Osteoblast (primary cell): ENCODE results near the gene MAML1. TPM values are rescaled to one million over a fixed set of nuclear protein-coding genes. Genes with fewer than 3 reads are reported as not detected.

Experiments used
- DNase-seq: peaks from one replicate; pipeline ENCODE4 v3.0.0; 2011; ENCODE audit warnings: low spot score, mixed read lengths; ENCODE audit not compliant: insufficient read length; ENCODE audit errors: missing footprints
- H2AFZ ChIP-seq: 2 replicates; pipeline ENCODE4 v1.6.0; 2011; ENCODE audit warnings: mild to moderate bottlenecking, low read length
- H3K27ac ChIP-seq: 2 replicates; pipeline ENCODE4 v1.5.1; 2011; ENCODE audit warnings: mild to moderate bottlenecking, low read depth, low read length, moderate library complexity
- H3K27me3 ChIP-seq: 2 replicates; pipeline ENCODE4 v1.6.0; 2012; ENCODE audit warnings: mild to moderate bottlenecking, control low read depth, inconsistent platforms, low read length, moderate library complexity; ENCODE audit not compliant: insufficient read depth
- H3K36me3 ChIP-seq: 2 replicates; pipeline ENCODE4 v1.5.1; 2011; ENCODE audit warnings: mild to moderate bottlenecking, low read length, control low read depth, moderate library complexity; ENCODE audit not compliant: insufficient read depth
- H3K4me1 ChIP-seq: 2 replicates; pipeline ENCODE4 v1.5.1; 2011; ENCODE audit warnings: mild to moderate bottlenecking, low read length, control low read depth, moderate library complexity; ENCODE audit not compliant: insufficient read depth
- H3K4me2 ChIP-seq: 2 replicates; pipeline ENCODE4 v1.6.0; 2011; ENCODE audit warnings: mild to moderate bottlenecking, low read length; ENCODE audit not compliant: insufficient read depth
- H3K4me3 ChIP-seq: fragments of 200-600 bp; sonication (generic); 3 replicates; pipeline ENCODE4 v1.5.1; 2012; ENCODE audit warnings: mild to moderate bottlenecking, low read length, inconsistent platforms; ENCODE audit not compliant: insufficient read depth
- H3K79me2 ChIP-seq: 2 replicates; pipeline ENCODE4 v1.6.0; 2012; ENCODE audit warnings: mild to moderate bottlenecking, low read length, control low read depth, inconsistent platforms; ENCODE audit not compliant: insufficient read depth
- H3K9me3 ChIP-seq: 2 replicates; pipeline ENCODE4 v1.5.1; 2011; ENCODE audit warnings: low read depth, low read length, control low read depth
- H4K20me1 ChIP-seq: 2 replicates; pipeline ENCODE4 v1.6.0; 2012; ENCODE audit warnings: mild to moderate bottlenecking, low read length, control low read depth; ENCODE audit not compliant: insufficient read depth
- total RNA-seq: library from RNA; depleted of rRNA; stranded (reverse); fragments of >200 nt; gene quantifications from 2 replicates; pipeline ENCODE4 v1.2.3, GENCODE V29; 2012
- TF ChIP-seq, protein P1 (sequence below): IDR thresholded peaks from 2 replicates; pipeline ENCODE4 v1.5.1; 2011; ENCODE audit warnings: mild to moderate bottlenecking, low read depth, low read length, moderate library complexity; ENCODE audit errors: extremely low read depth

Gene MAML1
- total RNA-seq, 1 donor = 14.1 TPM

DNA sequence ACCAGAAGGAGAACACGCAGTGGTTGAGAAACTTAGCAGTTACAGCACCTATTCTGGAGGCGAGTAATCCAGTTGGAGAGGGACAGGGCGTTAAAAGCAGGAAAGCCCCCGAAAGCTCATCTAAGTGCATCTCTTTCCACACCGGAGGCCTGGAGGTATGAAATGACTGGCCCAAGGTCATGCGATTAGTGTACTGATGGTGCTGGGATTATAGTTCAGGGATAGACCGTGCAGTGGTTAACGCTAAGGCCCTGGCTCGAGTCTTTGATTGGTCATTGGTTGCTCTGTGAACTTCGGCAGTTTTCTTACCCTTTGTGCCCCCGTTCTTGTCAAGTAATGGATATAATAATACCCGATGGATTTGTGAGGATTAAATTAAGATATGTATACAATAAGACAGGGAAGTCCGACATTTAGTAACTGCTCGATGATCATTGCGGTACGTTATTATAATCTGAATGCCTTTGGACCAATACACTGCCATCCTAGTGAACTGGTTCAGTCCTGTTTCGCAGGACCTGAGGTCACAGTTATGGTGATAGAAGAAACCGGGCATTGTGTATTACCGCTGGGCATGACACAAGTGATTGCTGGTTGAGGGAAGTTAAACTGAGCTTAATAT is 32.9 kb upstream of the MAML1 start:
- peaks cover 24% of the 10 kb centered on the region for H3K36me3 ChIP-seq
- peak; percentile 87 for DNase-seq
- H3K79me2 ChIP-seq = peaks cover 62% of the 10 kb centered on the region
- peak overlapping the region; percentile 87 for H3K4me3 ChIP-seq
- TF ChIP-seq, protein P1, sequence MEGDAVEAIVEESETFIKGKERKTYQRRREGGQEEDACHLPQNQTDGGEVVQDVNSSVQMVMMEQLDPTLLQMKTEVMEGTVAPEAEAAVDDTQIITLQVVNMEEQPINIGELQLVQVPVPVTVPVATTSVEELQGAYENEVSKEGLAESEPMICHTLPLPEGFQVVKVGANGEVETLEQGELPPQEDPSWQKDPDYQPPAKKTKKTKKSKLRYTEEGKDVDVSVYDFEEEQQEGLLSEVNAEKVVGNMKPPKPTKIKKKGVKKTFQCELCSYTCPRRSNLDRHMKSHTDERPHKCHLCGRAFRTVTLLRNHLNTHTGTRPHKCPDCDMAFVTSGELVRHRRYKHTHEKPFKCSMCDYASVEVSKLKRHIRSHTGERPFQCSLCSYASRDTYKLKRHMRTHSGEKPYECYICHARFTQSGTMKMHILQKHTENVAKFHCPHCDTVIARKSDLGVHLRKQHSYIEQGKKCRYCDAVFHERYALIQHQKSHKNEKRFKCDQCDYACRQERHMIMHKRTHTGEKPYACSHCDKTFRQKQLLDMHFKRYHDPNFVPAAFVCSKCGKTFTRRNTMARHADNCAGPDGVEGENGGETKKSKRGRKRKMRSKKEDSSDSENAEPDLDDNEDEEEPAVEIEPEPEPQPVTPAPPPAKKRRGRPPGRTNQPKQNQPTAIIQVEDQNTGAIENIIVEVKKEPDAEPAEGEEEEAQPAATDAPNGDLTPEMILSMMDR = no peak
- H4K20me1 ChIP-seq = peaks cover 40% of the 10 kb centered on the region
- H3K4me1 ChIP-seq = peaks cover 10% of the 10 kb centered on the region
- no peaks in the 10 kb centered on the region for H3K27me3 ChIP-seq
- H3K27ac ChIP-seq = peak overlapping the region; percentile 92
- no peaks in the 10 kb centered on the region for H3K9me3 ChIP-seq
- peak overlapping the region; percentile 52 for H2AFZ ChIP-seq
- peak overlapping the region; percentile 97 for H3K4me2 ChIP-seq

DNA sequence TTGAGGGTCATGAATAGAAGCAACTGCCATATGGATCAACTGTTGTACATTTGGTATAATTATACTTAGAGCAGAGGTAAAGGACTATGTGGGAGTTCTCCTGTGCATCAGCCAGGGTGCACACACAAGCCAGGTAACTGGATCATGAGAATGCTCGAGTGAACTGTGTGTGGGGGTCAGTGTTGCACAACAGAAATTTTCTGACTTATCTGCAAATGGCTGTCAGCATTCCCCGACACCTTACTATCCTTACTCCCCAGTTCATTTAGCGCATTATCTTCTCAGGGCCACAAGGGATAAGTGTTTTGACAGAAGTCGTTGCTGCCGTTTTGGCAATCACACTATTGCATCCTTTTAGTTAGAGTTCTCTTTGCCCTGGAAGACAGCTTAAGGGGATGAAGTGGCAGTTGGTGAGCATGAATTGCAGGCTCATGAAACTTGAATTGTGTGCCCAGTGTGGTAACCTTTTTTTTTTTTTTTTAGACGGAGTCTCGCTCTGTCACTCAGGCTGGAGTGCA is 32.2 kb upstream of the MAML1 start:
- Histone ChIP-seq H3K9me3 (no peaks in the 10 kb centered on the region), H3K36me3 (peaks cover 30% of the 10 kb centered on the region), H3K4me3 (peak overlapping the region; percentile 87), H3K4me1 (peaks cover 10% of the 10 kb centered on the region), H3K27ac (peak overlapping the region; percentile 92), H3K27me3 (no peaks in the 10 kb centered on the region), H3K79me2 (peaks cover 69% of the 10 kb centered on the region), H2AFZ (no peak overlapping the region), H4K20me1 (peaks cover 46% of the 10 kb centered on the region), H3K4me2 (peak overlapping the region; percentile 97)
- DNase-seq = peak; percentile 74
- TF ChIP-seq, protein P1 = no peak

DNA sequence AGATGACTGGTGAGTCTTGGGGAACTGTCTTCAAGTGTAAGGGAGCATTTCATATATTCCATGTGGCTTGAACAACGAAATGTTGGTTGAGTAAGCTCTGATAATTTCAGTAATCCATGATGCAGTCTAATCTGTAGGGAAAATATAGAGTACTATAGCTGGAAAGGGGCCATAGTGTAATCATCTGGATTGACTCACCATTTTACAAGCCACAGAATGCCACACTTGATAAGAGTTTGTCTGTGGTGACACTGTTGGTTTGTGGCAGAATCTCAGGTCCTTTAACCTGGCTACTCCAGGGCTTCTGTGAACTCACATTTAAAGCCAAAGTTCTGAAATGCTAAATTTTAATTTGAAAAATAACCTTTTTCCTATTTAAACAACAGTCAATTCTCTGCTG is 16.3 kb upstream of the MAML1 start:
- H3K27ac ChIP-seq = peak overlapping the region; percentile 32

DNA sequence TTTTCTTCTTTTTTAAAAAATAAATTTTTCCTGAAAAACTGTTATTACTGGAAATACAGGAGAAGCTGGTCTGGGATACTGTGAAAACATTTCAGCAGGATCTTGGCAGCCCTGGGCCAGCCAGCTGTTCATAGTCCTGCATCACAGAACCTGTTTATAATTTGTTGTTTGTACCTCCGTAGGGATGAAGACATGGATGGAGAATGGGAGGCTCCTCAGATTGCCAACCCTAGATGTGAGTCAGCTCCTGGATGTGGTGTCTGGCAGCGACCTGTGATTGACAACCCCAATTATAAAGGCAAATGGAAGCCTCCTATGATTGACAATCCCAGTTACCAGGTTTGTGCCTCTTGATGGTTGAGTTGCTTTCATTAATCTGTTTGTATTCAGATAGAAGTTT is 12.4 kb upstream of the MAML1 start:
- TF ChIP-seq, protein P1 = no peak
- Histone ChIP-seq H3K79me2 (peaks cover 60% of the 10 kb centered on the region), H2AFZ (no peak overlapping the region), H3K27ac (no peak overlapping the region), H3K27me3 (no peaks in the 10 kb centered on the region), H3K4me1 (no peaks in the 10 kb centered on the region), H3K4me2 (no peak overlapping the region), H3K4me3 (no peak overlapping the region), H3K36me3 (peaks cover 90% of the 10 kb centered on the region), H3K9me3 (no peaks in the 10 kb centered on the region), H4K20me1 (peaks cover 16% of the 10 kb centered on the region)
- no peak for DNase-seq

More for the DNA sequence above, 16.3 kb upstream of the MAML1 start:
- Histone ChIP-seq H2AFZ (no peak overlapping the region), H3K9me3 (no peaks in the 10 kb centered on the region), H3K4me3 (no peak overlapping the region), H3K36me3 (peaks cover 83% of the 10 kb centered on the region), H4K20me1 (peaks cover 12% of the 10 kb centered on the region), H3K79me2 (peaks cover 56% of the 10 kb centered on the region), H3K27me3 (no peaks in the 10 kb centered on the region), H3K4me2 (no peak overlapping the region), H3K4me1 (no peaks in the 10 kb centered on the region)
- TF ChIP-seq, protein P1 = no peak
- DNase-seq = no peak
